PC-9 (cell line): ENCODE results near the gene MFSD6. TPM values are rescaled to one million over a fixed set of nuclear protein-coding genes. Genes with fewer than 3 reads are reported as not detected.
A peak's percentile ranks its signal among the peaks of the same experiment; 100 is the strongest.

Source experiments
- BruUV-seq: library from RNA; stranded (reverse); fragments of 400-500 nt; replicated peaks from 2 replicates; lab custom pipeline; 2021; lab: Mats Ljungman, UMichigan
- CTCF ChIA-PET: fragments of 300-600 bp; sonication (Branson Sonifier 250); formaldehyde crosslinking; loops from one replicate; lab custom pipeline; 2022; ENCODE audit warnings: antibody characterized with exemption; lab: Charles Lee
- POLR2A ChIA-PET: fragments of 300-600 bp; sonication (Branson Sonifier 250); formaldehyde crosslinking; loops from one replicate; lab custom pipeline; 2022; ENCODE audit warnings: antibody characterized with exemption; ENCODE audit not compliant: unreplicated experiment; lab: Charles Lee
- DNase-seq, 2 experiments: peaks; one replicate each; pipeline versions ENCODE4 v3.0.0 to v3.0.0-alpha.2; 2015 to 2022; ENCODE audit warnings: mixed read lengths in 1 of 2
- H2AFZ ChIP-seq: fragments of 200-600 bp; sonication (generic); 2 replicates; pipeline ENCODE4 v1.8.1; 2017; ENCODE audit warnings: antibody characterized with exemption
- H3F3A ChIP-seq: fragments of 200-600 bp; sonication (generic); 2 replicates; pipeline ENCODE4 v1.8.1; 2017; ENCODE audit warnings: antibody characterized with exemption, mild to moderate bottlenecking, low read depth; ENCODE audit not compliant: insufficient read depth
- H3K27ac ChIP-seq: fragments of 200-600 bp; sonication (generic); 2 replicates; pipeline ENCODE4 v1.6.1; 2016; ENCODE audit warnings: mixed run types
- H3K27me3 ChIP-seq: fragments of 200-600 bp; sonication (generic); 2 replicates; pipeline ENCODE4 v1.6.1; 2016; ENCODE audit warnings: low read depth, mixed run types; ENCODE audit not compliant: insufficient read depth
- H3K36me3 ChIP-seq: fragments of 200-600 bp; sonication (generic); 2 replicates; pipeline ENCODE4 v1.6.1; 2016; ENCODE audit warnings: low read depth, mixed run types
- H3K4me1 ChIP-seq: fragments of 200-600 bp; sonication (generic); replicated peaks from 2 replicates; pipeline ENCODE4 v1.6.1; 2016; ENCODE audit warnings: mixed run types; ENCODE audit not compliant: insufficient read depth
- H3K4me2 ChIP-seq: fragments of 200-600 bp; sonication (generic); 2 replicates; pipeline ENCODE4 v1.6.1; 2017; ENCODE audit warnings: mixed run types
- H3K4me3 ChIP-seq: fragments of 200-600 bp; sonication (generic); 2 replicates; pipeline ENCODE4 v1.6.1; 2016; ENCODE audit warnings: mixed run types
- H3K79me2 ChIP-seq: fragments of 200-600 bp; sonication (generic); 2 replicates; pipeline ENCODE4 v1.6.1; 2017; ENCODE audit warnings: low read depth, mixed run types
- H3K9me2 ChIP-seq: fragments of 200-600 bp; sonication (generic); 2 replicates; pipeline ENCODE4 v1.8.1; 2017; ENCODE audit warnings: mild to moderate bottlenecking; ENCODE audit not compliant: insufficient read depth
- H3K9me3 ChIP-seq: fragments of 200-600 bp; sonication (generic); 2 replicates; pipeline ENCODE4 v1.8.1; 2016; ENCODE audit warnings: low read depth; ENCODE audit not compliant: insufficient read depth
- H4K20me1 ChIP-seq: fragments of 200-600 bp; sonication (generic); 2 replicates; pipeline ENCODE4 v1.8.1; 2017; ENCODE audit not compliant: insufficient read depth
- EZH2 ChIP-seq: fragments of 200-600 bp; sonication (generic); IDR thresholded peaks from 2 replicates; pipeline ENCODE4 v1.8.0; 2017; ENCODE audit warnings: antibody characterized with exemption, low read depth
- intact Hi-C: fragments of 100-400 bp; cut with micrococcal nuclease; formaldehyde crosslinking; loops from one replicate; pipeline ENCODE4 v1.10.0; 2022; ENCODE audit not compliant: unreplicated experiment
- total RNA-seq: library from RNA; stranded (reverse); gene quantifications from 2 replicates; pipeline ENCODE4 v1.2.3, GENCODE V29; 2021
- TF ChIP-seq, protein P1 (sequence below): fragments of 200-600 bp; sonication (generic); conservative IDR thresholded peaks from 2 replicates; pipeline ENCODE4 v1.6.1; 2017; ENCODE audit warnings: mixed run types, antibody characterized with exemption, mild to moderate bottlenecking, moderate library complexity

MFSD6 gene
- total RNA-seq, 1 experiment from 2014 or later, result 15.6 TPM

DNA sequence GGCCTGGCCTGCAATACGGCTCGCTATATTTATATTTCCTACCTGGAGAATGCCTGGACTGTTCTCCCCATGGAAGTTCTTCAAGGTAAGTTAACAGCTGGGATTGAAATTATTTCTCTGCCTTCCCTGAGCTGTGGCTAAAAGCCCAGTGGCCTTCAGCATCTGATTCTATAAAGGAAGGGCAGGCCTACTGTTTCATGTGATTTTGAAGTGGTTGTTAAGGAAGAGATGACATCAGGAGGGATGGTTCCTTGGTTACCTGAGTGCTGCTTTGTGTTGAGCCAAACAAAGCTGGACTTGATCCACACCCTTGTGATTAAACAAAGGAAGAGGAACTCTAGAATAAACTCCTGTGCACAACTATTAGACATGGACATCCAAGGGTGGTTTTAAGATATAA, 61.6 kb downstream of the MFSD6 start:
- Histone ChIP-seq H2AFZ (no peak overlapping the region), H3K9me2 (no peaks in the 10 kb centered on the region), H3K4me3 (no peak overlapping the region), H3K36me3 (no peaks in the 10 kb centered on the region), H3K4me2 (no peak overlapping the region), H3K27ac (no peak overlapping the region), H3K27me3 (no peaks in the 10 kb centered on the region), H3F3A (no peaks in the 10 kb centered on the region; the same call in 1 of the 2 replicates), H3K79me2 (no peaks in the 10 kb centered on the region), H3K9me3 (no peaks in the 10 kb centered on the region), H3K4me1 (0 out of 2 replicates have a peak, but pooled peaks cover 5% of the 10 kb centered on the region), H4K20me1 (no peaks in the 10 kb centered on the region)
- ChIA-PET POLR2A (interaction anchor here (0.7 kb wide), 1 partner anchor 50 kb away, joined by 16 read pairs; no protein-coding TSS in a partner anchor), CTCF (no interaction called here)
- peak; percentile 24 to 64 for DNase-seq
- intact Hi-C loops, result loop anchor here (10.0 kb wide), 1 partner anchor 55 kb away; no protein-coding TSS in a partner anchor
- BruUV-seq, result no TSS peak
- TF ChIP-seq, protein P1, sequence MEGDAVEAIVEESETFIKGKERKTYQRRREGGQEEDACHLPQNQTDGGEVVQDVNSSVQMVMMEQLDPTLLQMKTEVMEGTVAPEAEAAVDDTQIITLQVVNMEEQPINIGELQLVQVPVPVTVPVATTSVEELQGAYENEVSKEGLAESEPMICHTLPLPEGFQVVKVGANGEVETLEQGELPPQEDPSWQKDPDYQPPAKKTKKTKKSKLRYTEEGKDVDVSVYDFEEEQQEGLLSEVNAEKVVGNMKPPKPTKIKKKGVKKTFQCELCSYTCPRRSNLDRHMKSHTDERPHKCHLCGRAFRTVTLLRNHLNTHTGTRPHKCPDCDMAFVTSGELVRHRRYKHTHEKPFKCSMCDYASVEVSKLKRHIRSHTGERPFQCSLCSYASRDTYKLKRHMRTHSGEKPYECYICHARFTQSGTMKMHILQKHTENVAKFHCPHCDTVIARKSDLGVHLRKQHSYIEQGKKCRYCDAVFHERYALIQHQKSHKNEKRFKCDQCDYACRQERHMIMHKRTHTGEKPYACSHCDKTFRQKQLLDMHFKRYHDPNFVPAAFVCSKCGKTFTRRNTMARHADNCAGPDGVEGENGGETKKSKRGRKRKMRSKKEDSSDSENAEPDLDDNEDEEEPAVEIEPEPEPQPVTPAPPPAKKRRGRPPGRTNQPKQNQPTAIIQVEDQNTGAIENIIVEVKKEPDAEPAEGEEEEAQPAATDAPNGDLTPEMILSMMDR, result no peak
- TF ChIP-seq EZH2, result no peak

DNA sequence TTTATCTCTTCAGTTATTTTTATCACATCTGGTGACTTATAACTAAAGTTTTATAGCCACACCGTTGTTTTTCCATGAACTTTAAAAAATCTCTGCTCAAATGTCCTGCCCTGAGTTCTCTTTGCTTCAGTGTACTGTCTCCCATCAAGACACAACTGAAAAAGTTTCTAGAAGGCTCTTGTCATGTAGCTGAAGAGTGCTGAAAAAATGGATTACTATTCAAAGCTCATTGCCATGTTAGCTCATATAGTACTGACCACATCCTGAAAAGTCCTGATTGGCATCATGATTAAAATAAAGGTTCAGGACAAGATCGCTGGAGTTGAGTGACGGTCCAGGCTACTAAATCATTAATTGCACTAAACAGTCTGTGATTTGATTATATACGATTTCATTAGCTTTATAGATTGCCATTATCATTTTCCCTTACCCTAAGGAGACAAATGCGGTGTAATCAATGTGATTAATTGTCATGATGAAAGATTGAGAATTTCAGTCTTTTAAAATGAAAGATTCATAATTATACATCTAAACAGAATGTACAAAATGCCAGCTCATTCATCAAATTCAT, 62.2 kb downstream of the MFSD6 start:
- Histone ChIP-seq H3K9me3 (no peaks in the 10 kb centered on the region), H3K9me2 (no peaks in the 10 kb centered on the region), H2AFZ (no peak overlapping the region), H3K4me3 (no peak overlapping the region), H3K4me1 (0 out of 2 replicates have a peak, but pooled peaks cover 5% of the 10 kb centered on the region), H3K79me2 (no peaks in the 10 kb centered on the region), H3F3A (no peaks in the 10 kb centered on the region; the same call in 1 of the 2 replicates), H3K4me2 (no peak overlapping the region), H3K27me3 (no peaks in the 10 kb centered on the region), H3K36me3 (no peaks in the 10 kb centered on the region), H4K20me1 (no peaks in the 10 kb centered on the region), H3K27ac (no peak overlapping the region)
- no peak for DNase-seq
- no TSS peak for BruUV-seq
- intact Hi-C loops, result no loop called here
- no peak for TF ChIP-seq EZH2
- TF ChIP-seq, protein P1, result no peak
- CTCF ChIA-PET, result no interaction called here
- POLR2A ChIA-PET, result interaction anchor here (0.7 kb wide), 1 partner anchor 51 kb away, joined by 16 read pairs; no protein-coding TSS in a partner anchor

DNA sequence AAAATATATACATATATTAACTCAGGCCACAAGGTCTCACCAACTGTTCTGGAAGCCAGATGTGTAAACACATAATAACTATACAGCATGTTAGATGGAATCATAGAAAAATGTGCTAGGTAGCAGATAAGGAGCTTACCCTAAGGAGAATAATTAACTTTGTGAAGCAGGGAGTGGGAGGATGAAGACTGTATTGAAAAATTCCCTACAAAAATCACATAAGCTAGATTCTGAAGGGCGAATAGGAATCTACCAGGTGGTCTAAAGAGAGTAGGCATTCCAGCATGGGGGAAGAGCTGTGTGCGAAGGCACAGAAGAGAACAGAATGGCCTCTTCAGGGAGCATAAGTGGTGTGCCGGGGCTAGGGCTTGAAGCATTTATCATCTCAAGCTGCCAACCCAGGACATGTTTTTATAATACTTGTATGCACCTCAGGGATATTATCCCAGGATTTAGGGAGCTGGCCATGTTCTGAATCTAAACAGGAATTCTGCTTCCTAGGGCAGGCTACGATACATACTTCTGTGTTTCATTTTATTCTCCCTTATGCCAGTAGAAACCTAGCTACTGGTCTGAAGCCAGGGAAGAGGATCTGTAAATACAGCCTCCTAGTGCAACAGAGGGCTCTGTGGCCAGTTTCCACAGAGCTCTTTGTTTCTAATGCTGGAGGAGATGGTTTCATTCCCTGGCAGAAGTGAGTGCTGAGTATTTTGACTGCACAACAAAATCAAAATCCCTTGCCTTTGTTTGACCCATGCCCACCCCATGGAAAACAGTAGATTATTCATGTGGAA, 69.7 kb downstream of the MFSD6 start:
- ChIA-PET CTCF (no interaction called here), POLR2A (interaction anchor here (0.5 kb wide), 1 partner anchor 28 kb away, joined by 3 read pairs; no protein-coding TSS in a partner anchor)
- no TSS peak for BruUV-seq
- no peaks in the 10 kb centered on the region for H3F3A ChIP-seq
- no peak overlapping the region for H3K27ac ChIP-seq
- H3K4me2 ChIP-seq, result no peak overlapping the region
- no peak for TF ChIP-seq EZH2
- TF ChIP-seq, protein P1, result no peak
- no peaks in the 10 kb centered on the region for H3K79me2 ChIP-seq
- H3K27me3 ChIP-seq, result no peaks in the 10 kb centered on the region
- DNase-seq, result no peak
- no peaks in the 10 kb centered on the region for H4K20me1 ChIP-seq
- H3K4me3 ChIP-seq, result no peak overlapping the region
- intact Hi-C loops, result no loop called here
- H2AFZ ChIP-seq, result no peak overlapping the region
- H3K9me2 ChIP-seq, result no peaks in the 10 kb centered on the region
- H3K4me1 ChIP-seq, result no peaks in the 10 kb centered on the region
- no peaks in the 10 kb centered on the region for H3K9me3 ChIP-seq
- no peaks in the 10 kb centered on the region for H3K36me3 ChIP-seq
